Measurements from ENCODE around the gene ESF1.

Gene ESF1

DNA sequence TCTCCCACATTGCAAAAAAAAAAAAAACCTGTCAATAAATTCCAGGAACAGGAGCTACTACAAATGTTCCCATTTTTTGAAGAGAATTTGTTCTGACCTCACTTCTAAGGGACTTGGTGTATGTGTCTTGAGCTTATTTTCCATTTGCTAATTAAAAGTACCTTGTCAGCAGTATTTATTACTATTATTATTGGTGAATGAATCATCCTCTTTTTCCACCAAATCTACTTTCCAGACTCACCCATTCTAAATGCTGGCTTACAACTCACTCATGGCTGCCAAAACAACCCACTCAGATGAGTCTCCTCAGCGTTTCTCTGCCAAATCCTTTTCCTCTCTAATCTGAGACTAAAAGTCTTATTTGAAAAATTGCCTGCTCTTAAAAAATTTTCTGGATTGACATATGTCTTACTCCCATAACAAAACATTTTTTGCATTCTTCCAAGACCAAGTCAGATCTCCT lies 112.8 kb downstream of the ESF1 start:
- no peak for DNase-seq

DNA sequence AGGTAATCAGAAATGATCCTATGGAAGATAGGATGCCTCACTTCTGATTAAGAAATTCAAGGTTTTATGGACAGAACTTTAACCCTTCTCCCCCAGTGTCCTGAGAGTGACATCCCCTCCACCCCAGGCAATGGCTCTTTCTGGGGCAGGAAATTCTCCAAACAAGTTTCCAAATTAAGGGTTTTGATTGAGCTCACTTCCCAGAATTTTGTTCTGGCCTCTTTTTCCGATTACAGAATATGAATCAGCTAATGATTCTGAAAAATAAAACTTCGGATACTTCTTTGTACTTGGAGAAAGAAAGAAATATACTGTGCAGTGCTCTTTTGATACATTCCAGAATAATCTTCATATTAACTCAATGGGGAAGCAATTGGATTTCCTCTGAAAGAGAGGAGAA lies 113.2 kb downstream of the ESF1 start:
- DNase-seq, result no peak

DNA sequence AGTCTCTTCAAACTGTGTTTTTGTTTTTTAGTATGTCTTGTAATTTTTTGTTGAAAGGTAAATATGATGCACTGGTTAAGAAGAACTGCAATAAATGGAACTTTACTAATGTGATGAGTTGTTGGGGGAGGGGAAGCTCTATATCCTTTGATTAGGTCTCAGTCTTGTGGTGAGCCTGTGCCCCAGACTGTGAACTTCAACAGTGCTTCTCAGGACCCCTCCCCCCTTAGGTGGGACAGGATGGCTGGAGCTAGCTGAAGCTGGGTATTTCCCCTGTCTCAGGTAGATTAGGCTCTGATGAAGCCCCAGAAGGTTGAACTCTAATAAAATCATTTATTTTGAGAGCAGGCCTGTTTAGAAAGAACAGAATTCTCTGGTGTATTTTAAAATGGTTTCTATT lies 114.6 kb downstream of the ESF1 start:
- no peak for DNase-seq

DNA sequence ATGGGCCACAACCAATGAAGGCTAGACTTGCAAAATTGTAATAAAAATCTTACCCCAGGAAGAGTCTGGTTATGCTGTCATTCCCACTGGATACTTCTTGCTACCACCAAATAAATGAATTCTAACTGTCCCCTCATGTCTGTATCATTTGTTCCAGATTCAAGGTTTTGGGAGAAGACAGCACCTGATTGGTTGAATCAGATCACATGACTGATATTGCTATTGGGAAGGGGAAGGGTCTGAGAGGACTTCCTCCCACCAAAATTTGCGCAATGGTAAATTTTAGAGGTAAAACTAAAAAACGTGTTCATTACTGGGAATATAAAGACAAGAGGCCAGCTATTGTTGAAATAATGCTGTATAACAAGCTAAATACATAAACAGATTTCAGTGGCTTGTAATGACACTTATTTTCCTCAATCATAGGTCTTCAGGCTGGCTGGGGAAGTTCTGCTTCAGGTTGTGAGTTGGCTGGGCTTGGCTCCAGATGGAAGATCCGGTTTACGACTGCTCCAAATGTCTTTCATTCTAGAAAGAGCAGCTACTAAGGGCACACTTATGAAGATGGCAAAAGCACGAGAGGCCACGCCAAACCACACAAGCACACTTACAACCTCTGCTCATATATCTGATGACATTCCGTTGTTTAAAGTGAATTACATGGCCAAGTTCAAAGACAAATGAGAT lies 118.9 kb downstream of the ESF1 start:
- no peak for DNase-seq

Data from SHP77 treated with DMSO at 0.1 percent for 48 hours (cell line).